ENCODE measurements around the gene ELMO1. TPM values are rescaled to one million over a fixed set of nuclear protein-coding genes. Genes with fewer than 3 reads are reported as not detected.

The ELMO1 gene
- total RNA-seq, 1 experiment from 2014 or later: not detected

- no TSS peak for BruUV-seq (replicated peaks)
- Histone ChIP-seq H3K27me3 (replicated peaks; ENCODE audit: insufficient read depth, low read depth, low read length, poor library complexity) (peaks cover 5% of the 10 kb centered on the region), H3K36me3 (ENCODE audit: insufficient read depth, low read length, poor library complexity, severe bottlenecking) (no peaks in the 10 kb centered on the region), H3K9me3 (ENCODE audit: low read depth, low read length, poor library complexity, severe bottlenecking) (no peaks in the 10 kb centered on the region), H3K4me3 (ENCODE audit: low read depth, low read length, poor library complexity, severe bottlenecking) (no peak overlapping the region), H3K27ac (ENCODE audit: low read depth, low read length, poor library complexity, severe bottlenecking) (no peak overlapping the region), H3K4me1 (ENCODE audit: insufficient read depth, low read length, poor library complexity, severe bottlenecking) (no peaks in the 10 kb centered on the region)
- TF ChIP-seq EZH2 (IDR thresholded peaks at IDR 0.05; ENCODE audit: borderline replicate concordance, low read depth, low read length, poor library complexity, severe bottlenecking): no peak
- no peak for TF ChIP-seq CTCF (conservative IDR thresholded peaks at IDR 0.05; ENCODE audit: low read depth, low read length)
- POLR2A ChIA-PET (ENCODE audit: low non-redundant PET): no interaction called here
- DNase-seq (ENCODE audit: low spot score): no peak
- CTCF ChIA-PET: no interaction called here
- intact Hi-C loops (cut with micrococcal nuclease; ENCODE audit: unreplicated experiment): no loop called here
Measured at GRCh38 chr7:36906448-36906847, 542.2 kb downstream of the ELMO1 start.

- Histone ChIP-seq H3K4me1 (ENCODE audit: insufficient read depth, low read length, poor library complexity, severe bottlenecking) (no peaks in the 10 kb centered on the region), H3K27me3 (replicated peaks; ENCODE audit: insufficient read depth, low read depth, low read length, poor library complexity) (peaks cover 5% of the 10 kb centered on the region), H3K9me3 (ENCODE audit: low read depth, low read length, poor library complexity, severe bottlenecking) (no peaks in the 10 kb centered on the region), H3K4me3 (ENCODE audit: low read depth, low read length, poor library complexity, severe bottlenecking) (no peak overlapping the region), H3K36me3 (ENCODE audit: insufficient read depth, low read length, poor library complexity, severe bottlenecking) (no peaks in the 10 kb centered on the region), H3K27ac (ENCODE audit: low read depth, low read length, poor library complexity, severe bottlenecking) (no peak overlapping the region)
- BruUV-seq (replicated peaks): no TSS peak
- TF ChIP-seq CTCF (conservative IDR thresholded peaks at IDR 0.05; ENCODE audit: low read depth, low read length): no peak
- no peak for TF ChIP-seq EZH2 (IDR thresholded peaks at IDR 0.05; ENCODE audit: borderline replicate concordance, low read depth, low read length, poor library complexity, severe bottlenecking)
- DNase-seq (ENCODE audit: low spot score): no peak
- CTCF ChIA-PET: no interaction called here
- intact Hi-C loops (cut with micrococcal nuclease; ENCODE audit: unreplicated experiment): no loop called here
- POLR2A ChIA-PET (ENCODE audit: low non-redundant PET): no interaction called here
Measured at GRCh38 chr7:36905841-36906240, 542.8 kb downstream of the ELMO1 start.

- intact Hi-C loops (cut with micrococcal nuclease; ENCODE audit: unreplicated experiment): no loop called here
- no peak for TF ChIP-seq EZH2 (IDR thresholded peaks at IDR 0.05; ENCODE audit: borderline replicate concordance, low read depth, low read length, poor library complexity, severe bottlenecking)
- no peak for TF ChIP-seq CTCF (conservative IDR thresholded peaks at IDR 0.05; ENCODE audit: low read depth, low read length)
- CTCF ChIA-PET: no interaction called here
- no TSS peak for BruUV-seq (replicated peaks)
- DNase-seq (ENCODE audit: low spot score): no peak
- H3K27me3 ChIP-seq (replicated peaks; ENCODE audit: insufficient read depth, low read depth, low read length, poor library complexity): peaks cover 5% of the 10 kb centered on the region
- no peaks in the 10 kb centered on the region for H3K9me3 ChIP-seq (ENCODE audit: low read depth, low read length, poor library complexity, severe bottlenecking)
- no peaks in the 10 kb centered on the region for H3K4me1 ChIP-seq (ENCODE audit: insufficient read depth, low read length, poor library complexity, severe bottlenecking)
- POLR2A ChIA-PET (ENCODE audit: low non-redundant PET): interaction anchor here (0.6 kb wide), 1 partner anchor 395 kb away, joined by 10 read pairs; no protein-coding TSS in a partner anchor
- no peaks in the 10 kb centered on the region for H3K36me3 ChIP-seq (ENCODE audit: insufficient read depth, low read length, poor library complexity, severe bottlenecking)
- H3K27ac ChIP-seq (ENCODE audit: low read depth, low read length, poor library complexity, severe bottlenecking): no peak overlapping the region
- H3K4me3 ChIP-seq (ENCODE audit: low read depth, low read length, poor library complexity, severe bottlenecking): no peak overlapping the region
Measured at GRCh38 chr7:36904802-36905201, 543.9 kb downstream of the ELMO1 start.

Data from A673 (cell line).